Measurements from ENCODE around the gene TULP3.

DNA sequence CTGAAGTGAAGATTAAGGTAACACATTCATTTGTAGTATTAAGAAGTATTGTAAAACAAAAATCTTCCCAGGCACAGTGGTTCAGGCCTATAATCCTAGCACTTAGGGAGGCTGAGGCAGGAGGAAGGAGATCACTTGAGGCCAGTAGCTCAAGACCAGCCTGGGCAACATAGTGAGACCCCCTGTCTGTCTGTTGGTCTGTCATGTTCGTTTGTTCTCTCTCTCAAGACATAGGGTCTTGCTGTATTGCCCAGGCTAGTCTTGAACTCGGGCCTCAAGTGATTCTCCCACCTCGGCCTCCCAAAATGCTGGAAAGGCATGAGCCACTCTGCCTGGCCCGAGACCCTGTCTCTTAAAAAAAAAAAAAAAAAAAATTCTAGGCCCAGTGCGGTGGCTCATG is 6.7 kb downstream of the TULP3 start:
- TF ChIP-seq POLR2A (IDR thresholded peaks at IDR 0.05) = no peak
- TF ChIP-seq, protein P1, sequence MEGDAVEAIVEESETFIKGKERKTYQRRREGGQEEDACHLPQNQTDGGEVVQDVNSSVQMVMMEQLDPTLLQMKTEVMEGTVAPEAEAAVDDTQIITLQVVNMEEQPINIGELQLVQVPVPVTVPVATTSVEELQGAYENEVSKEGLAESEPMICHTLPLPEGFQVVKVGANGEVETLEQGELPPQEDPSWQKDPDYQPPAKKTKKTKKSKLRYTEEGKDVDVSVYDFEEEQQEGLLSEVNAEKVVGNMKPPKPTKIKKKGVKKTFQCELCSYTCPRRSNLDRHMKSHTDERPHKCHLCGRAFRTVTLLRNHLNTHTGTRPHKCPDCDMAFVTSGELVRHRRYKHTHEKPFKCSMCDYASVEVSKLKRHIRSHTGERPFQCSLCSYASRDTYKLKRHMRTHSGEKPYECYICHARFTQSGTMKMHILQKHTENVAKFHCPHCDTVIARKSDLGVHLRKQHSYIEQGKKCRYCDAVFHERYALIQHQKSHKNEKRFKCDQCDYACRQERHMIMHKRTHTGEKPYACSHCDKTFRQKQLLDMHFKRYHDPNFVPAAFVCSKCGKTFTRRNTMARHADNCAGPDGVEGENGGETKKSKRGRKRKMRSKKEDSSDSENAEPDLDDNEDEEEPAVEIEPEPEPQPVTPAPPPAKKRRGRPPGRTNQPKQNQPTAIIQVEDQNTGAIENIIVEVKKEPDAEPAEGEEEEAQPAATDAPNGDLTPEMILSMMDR (IDR thresholded peaks at IDR 0.05) = no peak
- TF ChIP-seq EP300 (IDR thresholded peaks at IDR 0.05) = no peak
